Transverse colon (tissue), 4 donors: Measurements from ENCODE around the gene NSUN3. TPM values are rescaled to one million over a fixed set of nuclear protein-coding genes. Genes with fewer than 3 reads are reported as not detected.
"Not testable (repeated sequence)": the region's sequence is repeated elsewhere in the genome, so short reads cannot be mapped to it uniquely, and the experiment has no call there.

Experiments
- DNase-seq: peaks from one replicate; pipeline ENCODE4 v3.0.0-alpha.2; 2019
- H3K27ac ChIP-seq, 4 donors: fragments of 200-600 bp; sonication (generic); 2 replicates each; pipeline ENCODE4 v1.5.1; 2016 to 2018; ENCODE audit warnings: inconsistent platforms in 4 of 4
- H3K27me3 ChIP-seq: fragments of 200-600 bp; sonication (generic); 2 replicates; pipeline ENCODE4 v1.5.1; 2017; ENCODE audit warnings: inconsistent platforms
- H3K36me3 ChIP-seq, 4 donors: fragments of 200-600 bp; sonication (generic); 2 replicates each; pipeline ENCODE4 v1.5.1; 2017 to 2019; ENCODE audit warnings: inconsistent platforms in 4 of 4
- H3K4me1 ChIP-seq, 4 donors: fragments of 200-600 bp; sonication (generic); 2 replicates each; pipeline ENCODE4 v1.5.1; 2017 to 2020; ENCODE audit warnings: inconsistent platforms in 4 of 4
- H3K4me3 ChIP-seq, 4 donors: fragments of 200-600 bp; sonication (generic); 1 replicate in 1 of 4; 2 replicates in 3 of 4; pipeline versions ENCODE4 v1.5.1 to v1.6.1; 2017 to 2019; ENCODE audit warnings: inconsistent platforms in 4 of 4
- H3K9me3 ChIP-seq, 2 donors: fragments of 200-600 bp; sonication (generic); 2 replicates each; pipeline ENCODE4 v1.5.1; 2017 to 2019; ENCODE audit warnings: inconsistent platforms in 2 of 2
- CTCF ChIP-seq, 5 experiments: fragments of 200-600 bp in 3 of 5; fragments of 450-650 bp in 2 of 5; sonication (generic) in 3 of 5; IDR thresholded peaks; 1 replicate in 2 of 5; 2 replicates in 3 of 5; pipeline ENCODE4 v1.5.1; 2016 to 2017; ENCODE audit warnings: antibody characterized with exemption in 5 of 5, inconsistent platforms in 3 of 5, mild to moderate bottlenecking in 2 of 5, moderate library complexity in 1 of 5
- EP300 ChIP-seq: sonication (generic); formaldehyde crosslinking; IDR thresholded peaks from one replicate; pipeline ENCODE4 v1.6.1; 2017; ENCODE audit warnings: antibody characterized with exemption, low read depth
- POLR2A ChIP-seq: fragments of 450-650 bp; IDR thresholded peaks from one replicate; pipeline ENCODE4 v1.6.1; 2016; ENCODE audit warnings: antibody characterized with exemption, mild to moderate bottlenecking, moderate library complexity
- POLR2AphosphoS5 ChIP-seq, 3 donors: sonication (generic); formaldehyde crosslinking; IDR thresholded peaks; one replicate each; pipeline ENCODE4 v1.6.1; 2016; ENCODE audit warnings: antibody characterized with exemption in 3 of 3
- WGBS, 2 donors: methylation state at CpG; one replicate each; pipeline ENCODE4 v1.1.5; 2018; ENCODE audit warnings: low coverage in 1 of 2; 5-methylcytosine and 5-hydroxymethylcytosine counted together
- in situ Hi-C, 4 donors: fragments of 200-750 bp; cut with MboI; loops; one replicate each; pipeline versions ENCODE4 v1.15.0 to v1.15.1; 2017; ENCODE audit warnings: low sequenced_read_pairs in 3 of 4, low pct_ligation_motif_present in 1 of 4, low pct_unique_long_range_greater_than_20kb in 1 of 4
- intact Hi-C: fragments of 100-400 bp; cut with DNase I; formaldehyde crosslinking; loops from one replicate; pipeline ENCODE4 v1.15.1; 2023; ENCODE audit warnings: low total_unique reads
- total RNA-seq, 4 donors: library from RNA; depleted of rRNA; stranded (reverse); fragments of >200 nt; gene quantifications; one replicate each; pipeline ENCODE4 v1.1.0, GENCODE V29; 2016

NSUN3 gene
- total RNA-seq, 4 donors from 2014 or later = 10.3 to 27.9 (median 19.0) TPM

DNA sequence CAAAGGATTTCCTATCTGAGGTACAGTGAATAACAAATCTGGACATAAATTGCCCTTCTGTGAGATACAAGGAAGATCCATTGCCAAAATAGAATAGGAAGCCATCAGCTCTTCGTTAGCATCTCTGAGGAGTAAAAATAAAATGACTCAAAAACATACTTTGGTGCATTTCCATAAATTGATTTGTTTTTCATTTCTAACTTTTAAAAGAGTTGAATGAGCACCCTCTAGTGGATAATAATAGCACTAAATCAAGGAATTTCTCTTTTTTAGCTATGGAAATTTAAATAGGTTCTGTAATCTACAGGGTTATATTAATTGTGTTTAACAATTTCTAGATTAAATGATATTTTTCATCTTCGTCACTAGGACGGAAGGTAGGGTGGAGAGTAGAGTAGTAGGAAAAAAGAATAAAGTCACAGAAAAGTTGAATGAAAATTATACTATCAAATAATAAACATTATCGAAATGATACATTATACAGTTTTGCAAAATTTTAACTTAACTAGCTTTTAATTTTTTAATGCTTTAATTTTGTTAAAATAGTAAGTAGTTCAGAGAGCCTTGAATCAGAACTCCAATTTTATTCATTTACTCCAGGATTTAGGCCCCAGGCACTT, 6.4 kb downstream of the NSUN3 start:
- intact Hi-C loops = loop anchor here (5.0 kb wide), 1 partner anchor 67 kb away; no protein-coding TSS in a partner anchor
- 45 to 53% methylated on average over 4 of the region's 4 CpGs for WGBS, 2 donors
- Histone ChIP-seq H3K4me3 (no peak overlapping the region), H3K36me3 (no peaks in the 10 kb centered on the region), H3K9me3 (no peaks in the 10 kb centered on the region), H3K27ac (no peak overlapping the region), H3K27me3 (no peaks in the 10 kb centered on the region), H3K4me1 (peaks cover 2 to 38% (median 13%) of the 10 kb centered on the region in 4 donors)
- no peak for DNase-seq
- TF ChIP-seq CTCF (IDR thresholded peaks at IDR 0.05) = peak; percentile 42 to 69 (median 56)
- TF ChIP-seq EP300 = no peak
- in situ Hi-C loops = loop anchor here in 1 of 4 donors (10.0 kb wide), 1 partner anchor 95 kb away; the partner anchor contains the start of gene PROS1

DNA sequence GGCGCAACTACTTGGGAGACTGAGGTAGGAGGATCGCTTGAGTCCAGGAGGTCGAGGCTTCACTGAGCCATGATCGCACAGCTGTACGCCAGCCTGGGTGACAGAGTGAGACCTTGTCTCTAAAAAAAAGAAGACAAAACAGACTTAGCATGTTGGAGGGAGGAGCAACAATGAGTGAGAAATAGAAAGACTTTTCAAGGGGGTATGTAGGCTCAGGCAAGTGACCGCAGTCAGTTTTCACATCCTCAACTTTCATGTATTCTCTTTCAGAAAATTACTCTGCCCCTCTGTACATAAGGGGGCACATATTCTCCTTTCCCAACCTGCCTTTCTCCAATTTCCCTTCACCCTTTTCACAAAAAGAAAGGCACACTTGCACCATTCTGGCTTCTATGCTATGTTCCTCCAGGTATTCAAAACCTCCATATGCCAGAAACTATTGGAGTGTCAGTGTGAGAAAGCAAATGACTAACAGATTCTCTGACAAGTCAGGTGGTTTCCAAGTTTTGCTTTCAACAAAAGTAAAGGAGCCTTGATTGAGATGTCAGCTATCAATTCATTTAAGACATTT, 7.6 kb downstream of the NSUN3 start:
- Histone ChIP-seq H3K4me3 (no peak overlapping the region), H3K27ac (no peak overlapping the region), H3K9me3 (no peaks in the 10 kb centered on the region), H3K27me3 (no peaks in the 10 kb centered on the region), H3K36me3 (no peaks in the 10 kb centered on the region), H3K4me1 (peaks cover 0 to 27% (median 2%) of the 10 kb centered on the region in 4 donors)
- no peak for DNase-seq
- 76 to 85% methylated on average over 6 of the region's 6 CpGs for WGBS, 2 donors
- intact Hi-C loops (no loop called here), in situ Hi-C loops (no loop called here)
- TF ChIP-seq POLR2AphosphoS5 (IDR thresholded peaks at IDR 0.05) (no peak), CTCF (IDR thresholded peaks at IDR 0.05) (no peak), POLR2A (no peak), EP300 (no peak)

GRCh38 chr3:94071713-94072284, 8.9 kb downstream of the NSUN3 start:
- in situ Hi-C loops = no loop called here
- DNase-seq = no peak
- Histone ChIP-seq H3K27me3 (no peaks in the 10 kb centered on the region), H3K27ac (no peak overlapping the region), H3K9me3 (no peaks in the 10 kb centered on the region), H3K36me3 (peaks cover 0 to 8% (median 0%) of the 10 kb centered on the region in 4 donors), H3K4me1 (peaks cover 0 to 15% (median 0%) of the 10 kb centered on the region in 4 donors), H3K4me3 (no peak overlapping the region)
- 91 to 93% methylated on average over 4 of the region's 4 CpGs for WGBS, 2 donors
- no peak for TF ChIP-seq POLR2A
- TF ChIP-seq EP300 = no peak
- no peak for TF ChIP-seq CTCF (IDR thresholded peaks at IDR 0.05)
- TF ChIP-seq POLR2AphosphoS5 (IDR thresholded peaks at IDR 0.05) = no peak
- intact Hi-C loops = no loop called here

- Histone ChIP-seq H3K27me3 (no peaks in the 10 kb centered on the region), H3K4me1 (peaks cover 4 to 11% (median 6%) of the 10 kb centered on the region in 4 donors), H3K4me3 (no peak overlapping the region), H3K27ac (no peak overlapping the region), H3K9me3 (no peaks in the 10 kb centered on the region), H3K36me3 (peaks cover 0 to 8% (median 0%) of the 10 kb centered on the region in 4 donors)
- in situ Hi-C loops = loop anchor here in 1 of 4 donors (5.0 kb wide), 1 partner anchor 69 kb away; no protein-coding TSS in a partner anchor
- WGBS, 2 donors = 99 to 100% methylated on average over 1 to 3 of the region's 3 CpGs
- intact Hi-C loops = no loop called here
- TF ChIP-seq EP300 (no peak), POLR2A (no peak), CTCF (IDR thresholded peaks at IDR 0.05) (no peak), POLR2AphosphoS5 (IDR thresholded peaks at IDR 0.05) (no peak)
- DNase-seq = no peak
Observed at GRCh38 chr3:94076055-94076454, 13.2 kb downstream of the NSUN3 start.

DNA sequence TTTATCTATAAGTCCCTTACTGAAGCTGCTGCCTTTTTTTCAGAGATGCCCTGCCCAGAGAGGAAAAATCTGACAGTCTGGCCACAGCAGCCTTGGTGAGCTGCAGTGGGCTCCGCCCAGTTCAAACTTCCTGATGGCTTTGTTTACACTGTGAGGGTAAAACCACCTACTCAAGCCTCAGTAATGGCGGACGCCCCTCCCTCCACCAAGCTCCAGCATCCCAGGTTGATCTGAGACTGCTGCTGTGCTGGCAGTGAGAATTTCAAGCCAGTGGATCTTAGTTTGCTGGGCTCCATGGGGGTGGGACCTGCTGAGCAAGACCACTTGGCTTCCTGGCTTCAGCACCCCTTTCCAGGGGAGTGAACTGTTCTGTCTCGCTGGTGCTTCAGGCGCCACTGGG, 17.7 kb downstream of the NSUN3 start:
- in situ Hi-C loops, H3K27me3 ChIP-seq, H3K9me3 ChIP-seq, intact Hi-C loops, H3K4me3 ChIP-seq: not testable (repeated sequence)
- Histone ChIP-seq H3K36me3 (peaks cover 0 to 21% (median 8%) of the 10 kb centered on the region in 4 donors), H3K27ac (peak overlapping the region in 1 of 4 donors; percentile 18), H3K4me1 (peaks cover 4 to 19% (median 8%) of the 10 kb centered on the region in 4 donors)
- peak; percentile 37 for DNase-seq
- 78% methylated on average over 5 of the region's 5 CpGs; no CpG with 5 or more reads in 1 of the 2 donors for WGBS, 2 donors
